Thyroid gland (tissue), 4 donors: ENCODE data around the gene ZNF846.

ENCODE experiments used
- CTCF ChIP-seq, 6 experiments: fragments of 200-600 bp in 3 of 6; fragments of 450-650 bp in 3 of 6; sonication (generic) in 3 of 6; IDR thresholded peaks; one replicate each; pipeline ENCODE4 v1.5.1; 2016 to 2019; ENCODE audit warnings: antibody characterized with exemption in 6 of 6, mild to moderate bottlenecking in 2 of 6, inconsistent platforms in 1 of 6, moderate library complexity in 1 of 6
- POLR2A ChIP-seq, 2 donors: fragments of 450-650 bp; IDR thresholded peaks; one replicate each; pipeline ENCODE4 v1.6.1; 2017; ENCODE audit warnings: antibody characterized with exemption in 2 of 2, mild to moderate bottlenecking in 2 of 2, moderate library complexity in 1 of 2

GRCh38 chr19:9789066-9789465 is 20.5 kb upstream of the ZNF846 start:
- TF ChIP-seq CTCF (IDR thresholded peaks at IDR 0.05) (no peak), POLR2A (IDR thresholded peaks at IDR 0.05) (no peak)
